ENCODE data around the gene SBF2.
"Not testable (repeated sequence)": the region's sequence is repeated elsewhere in the genome, so short reads cannot be mapped to it uniquely, and the experiment has no call there.

The SBF2 gene

DNA sequence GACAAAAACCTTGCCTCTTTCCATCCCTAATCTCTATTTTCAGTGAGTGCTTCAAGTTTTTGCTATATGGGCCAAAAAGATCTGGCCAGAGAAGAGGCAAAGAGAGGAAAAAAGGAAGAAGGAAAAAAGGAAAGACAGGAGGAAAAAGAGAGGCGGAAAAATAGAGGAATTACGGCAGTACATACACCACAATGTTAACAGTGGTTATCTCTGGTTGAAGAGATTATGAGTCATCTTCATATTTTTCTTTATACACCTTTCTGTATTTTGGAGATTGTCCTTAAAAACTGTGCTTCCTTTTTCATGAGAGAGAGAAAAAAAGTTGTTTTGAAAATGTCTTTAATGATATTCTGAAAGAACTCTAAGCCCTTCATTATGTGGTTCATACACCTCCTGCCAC is 133.7 kb downstream of the SBF2 start:
- no peak for DNase-seq

DNA sequence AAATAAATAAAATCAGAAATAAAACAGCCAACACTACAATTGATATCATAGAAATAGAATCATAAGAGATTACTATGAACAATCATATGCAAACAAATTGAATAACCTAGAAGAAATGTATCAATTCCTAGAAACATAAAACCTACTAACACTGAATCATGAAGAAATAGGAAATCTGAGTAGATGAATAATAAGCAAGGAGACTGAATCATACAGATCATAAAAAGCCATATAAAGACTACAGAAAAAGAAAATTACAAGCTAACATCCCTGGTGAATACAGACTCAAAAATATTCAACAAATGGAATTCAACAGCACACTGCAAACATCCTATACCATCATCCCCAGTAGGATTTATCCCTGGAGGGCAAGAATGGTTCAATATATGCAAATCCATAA is 135.6 kb downstream of the SBF2 start:
- DNase-seq: no peak

DNA sequence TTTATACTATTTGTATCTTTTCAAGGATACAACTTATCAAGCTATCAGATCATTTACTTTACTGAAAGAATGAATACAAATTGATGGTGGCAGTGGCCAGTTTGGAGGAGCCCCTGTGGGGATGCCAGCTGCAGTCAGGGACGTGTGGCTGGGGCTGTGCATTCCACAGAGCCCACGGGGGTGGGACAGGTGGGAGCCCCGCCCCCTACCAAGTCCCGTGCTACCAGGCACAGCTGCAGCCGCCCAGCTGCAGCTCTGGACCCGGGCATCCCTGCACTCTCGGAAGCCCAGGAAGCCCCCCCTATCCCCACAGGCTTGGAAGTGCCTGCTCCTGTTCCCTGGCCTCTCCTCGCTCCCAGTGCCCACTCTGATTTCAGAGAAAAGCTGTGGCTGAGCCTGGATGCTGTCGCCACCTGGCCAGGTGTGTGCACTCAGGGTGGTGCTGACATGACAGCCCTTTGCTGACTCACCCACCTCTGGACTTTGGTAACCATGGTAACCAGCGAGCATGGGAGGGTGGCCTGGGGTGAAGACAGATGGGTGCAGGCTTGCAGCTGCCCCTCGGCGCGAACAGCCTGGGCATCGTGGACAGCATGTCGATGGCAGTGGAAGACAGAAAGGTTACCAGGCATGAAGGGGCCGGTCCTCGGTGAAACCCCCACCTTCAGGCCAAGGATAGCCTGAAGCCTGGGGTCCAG is 138.1 kb downstream of the SBF2 start:
- no peak for DNase-seq

DNA sequence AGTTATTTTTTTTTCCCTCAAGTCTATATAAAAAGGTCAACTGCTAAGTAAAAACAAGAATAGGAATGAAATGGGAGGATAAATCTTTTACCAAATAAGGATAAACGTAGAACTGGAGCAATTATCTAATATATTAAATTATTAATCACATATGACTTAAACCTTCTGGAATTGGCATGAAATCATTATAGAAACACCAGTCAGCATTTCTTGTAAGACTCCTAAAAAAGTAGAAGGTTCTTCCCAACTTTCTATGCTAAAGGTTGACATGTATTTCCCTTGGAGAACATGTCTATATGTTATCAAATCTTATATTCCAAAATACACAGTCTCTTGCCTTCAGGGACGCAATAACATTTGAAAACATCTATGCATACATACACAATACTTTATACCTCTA is 143.2 kb downstream of the SBF2 start:
- DNase-seq: no peak

DNA sequence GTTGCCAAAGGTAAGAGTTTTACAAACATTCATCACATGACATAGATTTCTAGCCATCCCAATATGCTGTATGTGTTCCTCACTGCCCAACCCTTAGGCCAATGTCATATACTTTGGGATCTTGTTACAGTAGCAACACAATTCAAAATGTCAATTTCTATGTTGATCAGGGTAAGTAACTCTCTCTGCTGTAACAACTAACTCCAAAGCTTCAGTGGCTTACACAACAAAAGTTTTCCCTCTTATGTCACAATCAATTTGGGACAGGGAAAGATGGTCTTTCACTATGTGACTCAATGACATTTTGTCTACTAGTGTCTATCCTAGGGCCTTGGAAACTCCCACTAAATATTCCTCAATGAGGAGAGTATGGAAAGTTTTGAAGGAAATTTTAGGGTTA is 144.5 kb downstream of the SBF2 start:
- no peak for DNase-seq

DNA sequence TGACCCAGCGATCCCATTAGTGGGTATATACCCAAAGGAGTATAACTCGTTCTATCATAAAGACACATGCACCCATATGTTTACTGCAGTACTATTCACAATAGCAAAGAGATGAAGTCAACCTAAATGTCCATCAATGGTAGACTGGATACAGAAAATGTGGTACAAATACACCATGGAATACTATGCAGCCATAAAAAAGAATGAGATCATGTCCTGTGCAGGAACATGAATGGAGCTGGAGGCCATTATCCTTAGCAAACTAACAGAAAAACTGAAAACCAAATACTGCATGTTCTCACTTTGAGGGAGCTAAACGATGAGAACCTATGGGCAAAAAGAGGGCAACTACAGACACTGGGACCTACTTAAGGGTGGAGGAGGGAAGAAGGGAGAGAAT is 146.8 kb downstream of the SBF2 start:
- no peak for DNase-seq

DNA sequence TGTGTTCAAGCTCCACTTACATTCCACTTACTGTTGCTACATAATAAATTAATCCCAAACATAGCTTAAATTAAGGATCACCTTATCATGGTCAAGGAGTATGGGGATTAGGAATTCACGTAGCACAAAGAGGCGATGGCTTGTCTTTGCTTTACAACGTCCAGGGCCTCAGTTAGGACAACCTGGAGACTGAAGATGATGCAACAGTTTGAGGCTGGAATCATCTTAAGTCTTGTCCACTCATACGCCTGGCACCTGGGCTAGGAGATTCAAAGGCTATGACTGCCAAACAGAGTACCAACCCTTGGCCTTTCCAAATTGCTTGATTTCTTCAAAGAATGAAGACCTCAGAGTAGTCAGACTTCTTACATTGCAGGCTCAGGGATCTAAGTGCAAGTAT is 149.1 kb downstream of the SBF2 start:
- no peak for DNase-seq

DNA sequence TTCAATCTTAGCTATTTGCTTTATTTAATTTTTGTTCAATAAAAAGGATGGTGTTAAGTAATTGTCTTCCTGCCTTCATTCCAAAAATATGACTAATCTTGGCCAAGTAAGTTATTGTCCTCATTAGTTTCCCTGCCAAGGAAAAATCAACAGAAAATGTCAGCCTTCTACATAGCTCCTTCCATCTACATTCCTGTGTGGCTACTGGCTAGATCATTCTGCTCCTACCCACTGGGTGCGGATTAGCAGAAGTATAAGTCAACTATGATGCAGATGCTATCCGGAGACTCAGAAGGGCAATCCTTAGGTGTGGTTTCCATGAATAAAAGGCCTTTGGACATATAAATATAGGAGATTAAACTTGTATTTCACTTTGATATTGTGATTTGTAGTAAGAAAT is 154.4 kb downstream of the SBF2 start:
- DNase-seq: no peak

DNA sequence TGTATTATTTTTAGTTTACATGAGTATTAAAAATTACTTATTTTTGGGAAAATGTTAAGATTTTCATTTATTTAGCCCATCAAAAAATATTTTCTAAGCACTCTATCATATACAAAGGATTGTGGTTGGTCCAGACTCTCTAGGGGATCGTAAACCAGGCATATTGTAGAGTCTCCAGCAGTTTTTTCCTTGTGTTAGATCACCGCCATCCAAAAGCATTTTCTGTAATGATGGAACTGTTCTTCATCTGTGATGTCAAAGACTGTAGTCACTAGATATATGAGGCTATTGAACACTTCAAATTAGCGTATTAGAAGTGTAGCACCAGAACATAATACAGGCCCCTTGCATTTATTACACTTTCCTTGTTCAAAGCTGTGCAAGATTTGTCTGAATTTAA is 154.9 kb downstream of the SBF2 start:
- DNase-seq: no peak

DNA sequence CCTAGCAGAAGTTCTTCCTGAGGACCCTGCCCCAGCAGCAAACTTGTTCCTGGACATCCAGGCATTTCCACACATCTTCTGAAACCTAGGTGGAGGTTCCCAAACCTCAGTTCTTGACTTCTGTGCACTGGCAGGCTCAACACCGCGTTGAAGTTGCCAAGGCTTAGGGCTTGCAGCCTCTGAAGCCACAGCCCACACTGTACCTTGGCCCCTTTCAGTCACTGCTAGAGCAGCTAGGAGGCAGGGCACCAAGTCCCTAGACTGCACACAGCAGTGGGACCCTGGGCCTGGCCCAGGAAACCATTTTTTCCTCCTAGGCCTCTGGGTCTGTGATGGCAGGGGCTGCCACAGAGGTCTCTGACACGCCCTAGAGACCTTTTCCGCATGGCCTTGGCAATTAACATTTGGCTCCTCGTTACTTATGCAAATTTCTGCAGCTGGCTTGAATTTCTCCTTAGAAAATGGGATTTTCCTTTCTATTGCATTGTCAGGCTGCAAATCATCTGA is 159.0 kb downstream of the SBF2 start:
- no peak for DNase-seq

DNA sequence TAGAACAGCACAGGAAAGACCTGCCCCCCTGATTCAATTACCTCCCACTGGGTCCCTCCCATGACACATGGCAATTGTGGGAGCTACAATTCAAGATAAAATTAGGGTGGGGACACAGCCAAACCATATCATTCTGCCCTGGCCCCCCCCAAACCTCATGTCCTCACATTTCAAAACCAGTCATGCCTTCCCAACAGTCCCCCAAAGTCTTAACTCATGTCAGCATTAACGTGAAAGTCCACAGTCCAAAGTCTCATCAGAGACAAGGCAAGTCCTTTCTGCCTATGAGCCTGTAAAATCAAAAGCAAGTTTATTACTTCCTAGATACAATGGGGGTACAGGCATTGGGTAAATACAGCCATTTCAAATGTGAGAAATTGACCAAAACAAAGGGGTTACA is 159.8 kb downstream of the SBF2 start:
- not testable (repeated sequence) for DNase-seq

DNA sequence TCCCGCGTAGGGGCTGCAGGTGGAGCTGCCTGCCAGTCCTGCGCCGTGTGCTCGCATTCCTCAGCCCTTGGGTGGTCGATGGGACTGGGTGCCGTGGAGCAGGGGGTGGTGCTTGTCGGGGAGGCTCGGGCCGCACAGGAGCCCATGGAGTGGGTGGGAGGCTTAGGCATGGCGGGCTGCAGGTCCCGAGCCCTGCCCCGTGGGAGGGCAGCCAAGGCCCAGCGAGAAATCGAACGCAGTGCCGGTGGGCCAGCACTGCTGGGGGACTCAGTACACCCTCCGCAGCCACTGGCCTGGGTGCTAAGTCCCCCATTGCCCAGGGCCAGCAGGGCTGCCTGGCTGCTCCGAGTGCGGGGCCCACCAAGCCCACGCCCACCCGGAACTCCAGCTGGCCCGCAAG is 160.8 kb downstream of the SBF2 start:
- not testable (repeated sequence) for DNase-seq

DNA sequence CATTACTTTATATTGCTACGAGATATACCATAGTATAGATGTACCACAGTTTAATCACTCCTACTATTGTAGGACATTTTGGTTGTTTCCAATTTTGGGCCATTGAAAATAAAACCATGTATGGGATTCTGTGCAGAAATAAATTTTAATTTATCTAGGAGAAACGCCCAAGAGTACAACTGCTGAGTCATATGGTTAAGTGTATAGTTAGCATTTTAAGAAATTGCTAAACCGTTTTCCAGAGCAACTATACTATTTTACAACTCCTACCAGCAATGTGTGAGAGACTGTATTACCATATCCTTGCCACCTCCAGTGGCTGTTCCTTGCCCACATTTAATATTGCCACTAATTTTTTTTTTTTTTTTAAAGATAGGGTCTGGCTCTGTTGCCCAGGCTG is 163.1 kb downstream of the SBF2 start:
- DNase-seq: no peak

DNA sequence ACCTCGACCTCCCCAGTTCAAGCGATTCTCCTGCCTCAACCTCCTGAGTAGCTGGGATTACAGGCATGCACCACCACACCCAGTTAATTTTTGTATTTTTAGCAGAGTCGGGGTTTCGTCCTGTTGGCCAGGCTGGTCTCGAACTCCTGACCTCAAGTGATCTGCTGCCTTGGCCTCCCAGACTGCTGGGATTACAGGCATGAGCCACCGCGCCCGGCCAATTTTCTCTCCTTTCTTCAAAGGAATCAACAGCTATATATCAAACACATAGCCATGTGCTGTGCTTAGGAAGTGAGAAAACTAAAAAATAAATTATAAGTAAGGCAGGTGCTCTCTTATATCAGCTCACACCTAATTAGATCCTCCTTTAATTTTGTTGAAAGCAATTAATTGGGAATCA is 164.8 kb downstream of the SBF2 start:
- not testable (repeated sequence) for DNase-seq

DNA sequence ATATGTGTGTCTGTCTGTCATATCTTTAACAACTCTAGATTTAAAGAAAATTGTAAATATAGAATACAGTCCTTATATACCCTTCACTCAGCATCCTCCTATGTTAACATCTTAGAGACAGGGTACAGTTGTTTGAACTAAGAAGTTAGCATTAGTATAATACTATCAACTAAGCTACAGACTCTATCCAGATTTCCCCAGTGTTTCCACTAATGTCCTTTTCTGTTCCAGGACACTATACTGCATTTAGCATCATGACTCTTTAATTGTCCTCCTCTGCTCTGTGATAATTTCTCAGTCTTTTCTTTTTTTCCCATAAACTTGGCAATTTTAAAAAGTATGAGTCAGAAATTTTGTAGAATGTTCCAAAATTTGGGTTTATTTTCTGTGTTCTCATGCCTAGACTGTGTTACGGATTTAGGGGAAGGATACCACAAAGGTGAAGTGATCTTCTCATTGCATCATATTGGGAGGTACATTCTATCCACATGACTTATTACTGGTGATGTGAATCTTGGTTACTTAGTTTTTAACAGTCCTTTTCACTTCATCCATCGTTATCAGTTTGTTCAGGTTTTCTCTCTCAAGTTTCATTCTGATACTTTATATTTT is 168.4 kb downstream of the SBF2 start:
- DNase-seq: no peak

DNA sequence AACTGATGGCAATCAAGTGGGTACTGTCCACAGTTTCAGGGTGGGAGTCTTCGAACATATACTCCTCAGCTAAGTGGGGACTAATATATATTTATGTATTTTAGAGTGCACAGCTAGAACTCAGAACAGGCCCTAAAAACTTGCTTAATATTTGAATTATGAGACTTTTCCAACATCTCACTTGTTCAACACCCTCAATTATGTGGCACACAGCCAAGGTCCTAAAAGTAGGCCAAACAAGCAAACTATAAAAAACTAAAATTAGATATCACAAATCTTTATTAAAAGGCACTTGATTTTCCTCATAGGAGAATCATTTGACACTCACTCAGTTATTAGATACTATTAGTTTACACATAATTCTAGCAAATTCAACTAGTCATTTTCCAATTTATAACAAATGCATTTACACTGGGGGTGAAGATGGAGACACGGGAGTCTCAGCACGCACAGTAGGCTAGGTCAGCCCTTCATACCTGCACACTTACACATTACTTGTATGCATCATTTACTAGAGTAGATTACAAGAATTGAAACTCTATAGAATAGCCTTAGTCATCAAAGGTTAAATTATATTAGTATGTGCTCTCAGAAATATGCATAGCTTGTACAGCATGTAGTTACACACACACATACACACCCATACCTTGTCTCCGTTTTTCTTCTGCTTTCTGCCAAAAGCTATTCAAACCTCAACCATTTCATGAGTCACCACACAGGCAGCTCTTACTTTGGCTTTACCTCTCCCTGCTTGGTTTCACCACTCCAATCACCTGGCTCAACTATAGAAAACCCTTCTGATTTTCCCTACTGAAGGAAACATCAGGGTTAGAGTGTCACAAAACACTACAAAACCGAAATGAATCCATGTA is 171.5 kb downstream of the SBF2 start:
- no peak for DNase-seq

DNA sequence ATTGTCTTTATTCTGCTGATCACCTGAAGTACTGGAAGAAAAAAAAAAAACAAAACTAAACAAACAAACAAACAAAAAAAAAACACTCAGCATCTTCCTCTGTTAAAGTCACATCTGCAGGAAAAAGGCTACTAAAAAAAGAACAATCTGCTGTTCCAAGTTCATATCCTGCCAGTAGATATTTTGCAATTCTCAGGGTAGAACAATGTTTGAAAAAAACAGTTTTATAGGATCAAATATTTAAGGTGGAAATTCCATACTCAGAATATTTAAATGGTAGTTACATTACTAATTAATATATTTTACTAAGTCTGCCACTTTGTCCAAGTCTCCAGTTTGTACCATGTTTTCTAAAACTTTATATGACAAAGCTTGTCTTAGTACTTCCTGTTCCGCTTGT is 175.2 kb downstream of the SBF2 start:
- no peak for DNase-seq

DNA sequence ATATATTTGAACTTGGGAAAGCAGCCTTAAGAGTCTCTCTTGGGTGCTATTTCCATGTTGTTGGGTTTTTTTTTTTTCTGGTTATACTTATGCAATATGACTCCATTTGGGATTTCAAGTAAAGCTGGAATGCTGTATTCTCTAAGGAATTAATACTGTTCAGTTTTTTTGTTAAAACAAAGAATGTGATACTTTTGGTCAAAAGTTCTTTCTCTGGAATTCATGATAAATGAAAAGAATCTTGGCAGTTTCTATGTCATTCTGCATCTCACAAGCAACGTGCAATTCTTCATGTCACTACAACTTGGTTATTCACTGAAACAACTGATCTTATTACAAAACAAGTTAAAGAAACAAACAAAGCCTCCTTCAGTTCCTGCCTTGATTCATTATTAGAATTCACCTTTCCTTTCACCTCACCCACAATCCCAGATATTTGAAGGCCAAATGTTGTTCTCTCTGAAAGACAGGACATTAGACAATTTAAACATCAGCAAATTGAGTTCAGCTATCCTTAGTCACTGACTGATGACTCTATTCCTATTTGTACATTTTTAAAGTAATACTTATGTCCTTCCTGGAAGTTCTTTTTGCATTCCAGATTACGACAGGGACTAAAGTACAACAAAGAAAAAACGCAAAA is 176.2 kb downstream of the SBF2 start:
- no peak for DNase-seq

DNA sequence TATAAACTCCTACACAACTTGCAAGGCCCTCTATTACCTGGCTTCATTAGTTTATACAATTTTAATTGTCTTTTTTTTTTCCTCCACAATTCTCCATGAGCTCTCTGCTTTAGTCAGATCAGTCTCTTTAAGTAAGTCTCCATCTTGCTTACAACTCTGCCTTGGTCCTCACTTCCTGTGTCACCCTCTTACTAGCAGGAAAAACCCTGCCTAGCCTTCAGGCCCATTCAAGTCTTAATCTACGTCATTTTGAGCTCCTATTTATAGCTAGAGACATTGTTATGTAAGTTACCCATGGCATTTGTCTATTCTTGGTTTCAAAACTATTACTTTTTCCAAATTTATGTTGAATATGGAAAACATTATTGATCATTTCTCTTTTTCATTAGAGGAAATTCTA is 177.4 kb downstream of the SBF2 start:
- no peak for DNase-seq

DNA sequence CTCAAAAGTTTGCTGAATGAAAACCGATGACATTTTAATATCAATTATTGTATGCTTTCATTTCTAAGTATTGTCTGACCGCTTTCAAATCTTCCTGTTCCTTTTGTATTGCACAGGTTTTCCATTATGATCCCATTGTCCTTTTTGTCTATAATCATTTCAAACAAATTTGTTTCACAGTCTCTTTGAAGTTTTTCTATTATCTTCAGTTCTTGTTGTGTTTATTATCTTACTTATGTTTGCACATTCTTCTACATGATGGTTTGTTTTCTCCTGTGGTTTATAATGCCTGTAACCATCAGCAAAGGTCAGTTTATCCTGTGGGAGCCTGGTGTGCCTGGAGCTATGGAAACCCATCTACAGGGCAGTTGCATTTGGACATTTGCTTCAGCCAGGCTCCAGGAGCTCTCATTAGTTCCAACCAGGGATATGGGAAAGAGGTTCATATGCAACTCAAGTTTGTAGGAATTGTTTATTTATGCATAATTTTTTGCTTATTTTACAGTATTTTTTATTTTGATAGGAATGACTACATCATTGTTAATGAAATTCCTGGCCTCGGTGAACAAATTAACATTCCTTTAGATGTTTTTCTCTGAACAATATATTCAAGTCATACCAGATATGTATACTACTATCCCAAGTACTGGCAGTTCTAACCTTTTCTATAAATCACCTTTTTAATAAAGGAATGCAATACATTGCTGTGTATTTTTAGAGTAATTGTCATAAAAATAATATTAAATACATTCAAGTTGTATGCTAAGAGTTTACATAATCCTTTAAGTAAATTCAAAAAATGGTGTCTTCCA is 179.2 kb downstream of the SBF2 start:
- no peak for DNase-seq

DNA sequence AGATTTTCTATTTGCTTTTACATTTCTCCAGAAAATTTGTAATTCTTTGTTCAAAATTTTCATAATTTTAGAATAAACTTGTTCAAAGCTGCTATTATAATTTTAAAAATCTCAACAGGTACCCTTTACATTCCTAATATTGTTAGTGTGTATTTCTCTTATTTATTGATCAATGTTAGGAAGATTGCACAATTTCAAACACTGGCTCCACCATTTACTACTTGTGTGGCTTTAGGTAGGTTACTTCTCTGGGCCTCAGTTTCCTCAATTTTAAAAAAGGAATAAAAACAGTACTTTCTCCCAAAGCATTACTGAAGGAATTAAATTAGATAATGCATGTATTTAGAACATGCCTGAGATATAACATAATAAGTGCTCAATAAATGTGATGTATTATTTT is 180.2 kb downstream of the SBF2 start:
- DNase-seq: no peak

DNA sequence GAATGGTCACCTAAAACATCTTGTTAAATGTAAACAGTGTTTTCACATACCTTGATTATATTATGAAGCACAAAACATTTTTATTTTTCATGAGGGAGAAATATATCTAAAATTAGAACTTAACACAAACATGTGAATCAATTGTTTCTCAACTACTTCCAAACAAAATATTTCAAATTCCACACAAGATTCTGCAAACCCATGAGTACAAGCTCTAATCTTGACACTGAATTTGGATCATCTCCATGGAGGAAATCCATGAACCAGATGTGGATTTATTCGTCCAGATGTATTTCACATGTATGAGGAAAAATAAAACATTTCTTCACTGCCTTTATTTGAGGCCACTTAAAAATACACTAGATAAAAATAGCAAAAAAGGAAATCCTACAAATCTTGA is 184.2 kb downstream of the SBF2 start:
- DNase-seq: no peak

Measured in NCI-H1092 (cell line).